GM12864 (cell line): ENCODE measurements around the gene B4GALT5.
"Not testable (repeated sequence)": the region's sequence is repeated elsewhere in the genome, so short reads cannot be mapped to it uniquely, and the experiment has no call there.

ENCODE experiments used
- DNase-seq: peaks from one replicate; pipeline ENCODE4 v3.0.0-alpha.2; 2011; ENCODE audit warnings: low read depth
- H3K4me3 ChIP-seq: 2 replicates; pipeline ENCODE4 v1.5.1; 2011; ENCODE audit warnings: mild to moderate bottlenecking, low read depth, low read length, control low read depth
- TF ChIP-seq, protein P1 (sequence below): IDR thresholded peaks from 2 replicates; pipeline ENCODE4 v1.5.1; 2011; ENCODE audit warnings: low read depth, mild to moderate bottlenecking, moderate library complexity, low read length, control low read depth, inconsistent platforms; ENCODE audit errors: missing control alignments

B4GALT5 gene

DNA sequence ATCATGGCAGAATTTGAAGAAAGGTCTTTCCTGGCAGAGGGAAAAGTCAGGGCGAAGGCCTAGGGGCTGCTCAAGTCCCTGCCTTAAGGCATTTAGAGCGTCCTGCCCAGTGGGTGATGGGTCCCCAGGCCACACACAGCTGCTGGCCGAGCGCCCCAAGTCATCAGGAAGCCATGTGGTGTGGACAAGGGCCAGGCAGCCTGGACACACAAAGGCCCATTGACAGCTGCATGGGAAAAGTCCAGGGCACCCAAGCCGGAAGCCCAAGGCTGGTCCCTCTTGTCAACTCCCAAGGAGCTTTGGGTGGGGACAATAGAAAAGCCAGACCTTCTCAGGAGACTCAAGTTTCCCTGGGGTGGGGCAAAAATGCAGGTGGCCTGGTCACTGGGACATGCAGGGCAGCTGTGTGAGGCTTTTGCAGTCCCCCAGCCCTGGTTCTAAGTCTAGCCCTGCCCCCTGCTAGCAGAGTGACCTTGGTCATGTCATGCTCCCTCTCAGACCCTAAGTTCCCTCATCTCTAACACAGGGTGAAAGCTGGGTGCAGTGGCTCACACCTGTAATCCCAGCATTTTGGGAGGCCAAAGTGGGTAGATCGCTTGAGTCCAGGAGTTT, 101.4 kb downstream of the B4GALT5 start:
- no peak overlapping the region for H3K4me3 ChIP-seq
- TF ChIP-seq, protein P1, sequence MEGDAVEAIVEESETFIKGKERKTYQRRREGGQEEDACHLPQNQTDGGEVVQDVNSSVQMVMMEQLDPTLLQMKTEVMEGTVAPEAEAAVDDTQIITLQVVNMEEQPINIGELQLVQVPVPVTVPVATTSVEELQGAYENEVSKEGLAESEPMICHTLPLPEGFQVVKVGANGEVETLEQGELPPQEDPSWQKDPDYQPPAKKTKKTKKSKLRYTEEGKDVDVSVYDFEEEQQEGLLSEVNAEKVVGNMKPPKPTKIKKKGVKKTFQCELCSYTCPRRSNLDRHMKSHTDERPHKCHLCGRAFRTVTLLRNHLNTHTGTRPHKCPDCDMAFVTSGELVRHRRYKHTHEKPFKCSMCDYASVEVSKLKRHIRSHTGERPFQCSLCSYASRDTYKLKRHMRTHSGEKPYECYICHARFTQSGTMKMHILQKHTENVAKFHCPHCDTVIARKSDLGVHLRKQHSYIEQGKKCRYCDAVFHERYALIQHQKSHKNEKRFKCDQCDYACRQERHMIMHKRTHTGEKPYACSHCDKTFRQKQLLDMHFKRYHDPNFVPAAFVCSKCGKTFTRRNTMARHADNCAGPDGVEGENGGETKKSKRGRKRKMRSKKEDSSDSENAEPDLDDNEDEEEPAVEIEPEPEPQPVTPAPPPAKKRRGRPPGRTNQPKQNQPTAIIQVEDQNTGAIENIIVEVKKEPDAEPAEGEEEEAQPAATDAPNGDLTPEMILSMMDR = no peak
- DNase-seq = no peak

DNA sequence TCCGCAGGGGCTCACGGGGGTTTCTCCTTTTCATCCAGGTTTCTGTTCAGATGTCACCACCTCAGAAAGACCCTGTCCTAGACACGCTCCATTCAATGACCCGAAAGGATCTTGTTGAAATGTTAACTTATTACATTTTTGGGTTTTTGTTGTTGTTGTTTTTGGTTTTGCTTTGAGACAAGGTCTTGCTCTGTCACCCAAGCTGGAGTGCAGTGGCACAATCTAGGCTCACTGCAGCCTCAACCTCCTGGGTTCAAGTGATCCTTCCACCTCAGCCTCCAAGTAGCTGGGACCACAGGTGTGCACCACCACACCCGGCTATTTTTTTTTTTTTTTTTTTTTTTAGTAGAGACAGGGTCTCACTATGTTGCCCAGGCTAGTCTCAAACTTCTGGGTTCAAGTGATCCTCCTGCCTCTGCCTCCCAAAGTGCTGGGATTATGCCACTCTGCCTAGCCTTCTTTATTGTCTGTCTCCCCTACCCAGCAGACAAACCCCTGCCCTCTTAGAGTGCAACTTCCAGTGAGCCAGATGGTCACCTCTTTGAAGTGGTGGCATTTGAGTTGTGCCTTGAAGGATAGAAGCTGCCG, 102.0 kb downstream of the B4GALT5 start:
- peak overlapping the region; percentile 22; the same call in 1 of the 2 replicates for H3K4me3 ChIP-seq
- not testable (repeated sequence) for DNase-seq

DNA sequence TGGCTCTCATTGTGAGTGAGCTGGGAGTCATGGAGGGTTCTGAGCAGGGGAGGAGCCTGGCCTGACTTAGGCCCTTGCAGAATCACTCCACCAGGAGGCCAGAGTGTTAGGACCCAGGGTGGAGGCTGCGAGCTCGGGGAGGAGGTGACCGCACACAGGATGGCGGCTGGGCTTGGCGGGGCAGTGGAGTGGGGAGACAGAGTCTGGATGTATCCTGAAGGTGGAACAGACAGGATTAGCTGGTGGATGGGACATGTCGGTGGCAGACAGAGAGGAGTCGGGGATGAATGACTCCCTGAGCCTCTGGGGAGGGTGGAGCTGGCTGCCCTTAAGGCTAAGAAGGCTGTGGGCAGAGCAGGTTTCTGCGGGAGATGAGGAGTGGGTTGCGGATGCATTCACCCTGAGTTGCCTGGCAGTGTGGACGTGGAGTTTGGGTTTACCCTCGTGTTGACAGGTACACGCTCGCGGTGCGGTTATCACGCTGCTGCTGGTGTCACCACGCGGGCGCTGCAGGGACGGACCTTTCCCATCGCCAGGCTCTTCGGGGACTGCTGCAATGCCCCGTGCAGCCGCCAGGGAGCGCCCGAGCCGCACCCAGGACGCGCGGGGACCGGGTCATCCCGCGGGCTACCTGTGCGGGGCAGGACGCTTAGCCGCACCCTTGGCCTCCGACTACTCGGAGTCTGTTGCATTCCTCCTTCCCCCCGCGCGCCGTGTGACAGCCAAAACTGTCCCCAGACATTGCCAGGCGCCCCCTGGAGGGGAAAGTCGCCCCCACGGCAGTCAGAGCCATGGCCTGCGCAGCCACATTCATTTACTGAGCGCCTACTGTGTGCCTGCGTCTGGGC, 102.8 kb downstream of the B4GALT5 start:
- TF ChIP-seq, protein P1 = peak; percentile 98
- H3K4me3 ChIP-seq = peak overlapping the region; percentile 22

DNA sequence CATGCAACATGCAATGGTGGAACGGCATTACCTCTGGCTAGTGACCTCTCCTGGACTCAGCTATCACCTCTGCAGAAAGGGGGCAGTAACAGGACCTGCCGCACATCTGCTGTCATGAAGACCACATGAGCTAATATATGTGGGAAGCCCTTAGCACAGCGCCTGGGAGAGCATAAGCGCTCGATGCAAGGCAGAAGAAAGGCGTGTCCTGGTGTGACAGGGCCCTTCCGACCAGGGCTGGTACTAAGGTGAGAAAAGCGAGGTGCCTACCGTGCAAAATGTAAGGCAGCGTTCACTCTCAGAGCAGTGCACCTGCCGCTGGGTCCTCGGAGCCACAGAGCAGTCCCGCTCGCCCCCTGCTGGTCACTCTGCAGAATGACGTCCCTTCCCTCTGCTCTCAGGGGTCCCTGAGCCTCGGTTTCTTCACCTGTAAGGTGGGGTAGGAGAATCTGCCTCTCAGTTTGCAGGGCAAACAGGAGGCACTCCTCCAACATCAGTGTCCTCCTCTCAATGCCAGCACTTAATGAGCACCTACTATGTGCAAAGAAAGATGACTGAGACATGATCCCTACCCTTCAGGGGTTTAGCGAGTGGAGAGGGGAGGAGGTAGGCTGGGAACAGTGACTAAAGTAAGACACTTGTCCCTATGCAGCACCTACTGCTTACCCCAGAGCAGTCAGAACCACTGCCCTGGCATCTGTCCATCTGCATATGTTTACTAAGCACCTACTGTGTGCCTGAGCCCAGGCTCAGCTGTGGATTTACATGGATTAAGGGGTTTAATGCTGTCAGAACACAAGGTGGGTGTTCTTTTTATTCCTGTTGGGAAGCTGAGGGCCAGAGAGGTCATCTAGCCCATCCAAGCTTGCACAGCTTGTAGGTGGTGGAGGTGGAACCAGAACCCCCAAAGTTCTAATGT, 104.7 kb downstream of the B4GALT5 start:
- DNase-seq = no peak
- TF ChIP-seq, protein P1 = peak; percentile 99
- H3K4me3 ChIP-seq = no peak overlapping the region; the same call in 1 of the 2 replicates

More for the DNA sequence above, 102.8 kb downstream of the B4GALT5 start:
- DNase-seq = no peak

DNA sequence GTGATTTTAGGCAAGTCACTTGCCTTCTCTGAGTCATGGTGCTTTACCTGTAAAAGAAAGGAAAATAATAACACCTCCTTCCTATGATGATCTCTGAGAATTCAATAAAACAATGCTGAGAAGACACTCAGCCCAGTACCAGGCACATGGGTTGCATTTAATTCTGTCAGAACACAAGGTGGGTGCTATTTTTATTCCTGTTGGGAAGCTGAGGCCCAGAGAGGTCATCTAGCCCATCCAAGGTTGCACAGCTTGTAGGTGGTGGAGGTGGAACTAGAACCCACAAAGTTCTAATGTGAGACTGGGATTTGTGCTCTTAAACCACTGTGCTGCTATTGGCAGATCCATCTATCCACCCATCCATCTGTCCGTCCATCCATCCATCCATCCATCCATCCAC, 106.1 kb downstream of the B4GALT5 start:
- no peak for DNase-seq
- TF ChIP-seq, protein P1 = no peak
- H3K4me3 ChIP-seq = no peak overlapping the region

DNA sequence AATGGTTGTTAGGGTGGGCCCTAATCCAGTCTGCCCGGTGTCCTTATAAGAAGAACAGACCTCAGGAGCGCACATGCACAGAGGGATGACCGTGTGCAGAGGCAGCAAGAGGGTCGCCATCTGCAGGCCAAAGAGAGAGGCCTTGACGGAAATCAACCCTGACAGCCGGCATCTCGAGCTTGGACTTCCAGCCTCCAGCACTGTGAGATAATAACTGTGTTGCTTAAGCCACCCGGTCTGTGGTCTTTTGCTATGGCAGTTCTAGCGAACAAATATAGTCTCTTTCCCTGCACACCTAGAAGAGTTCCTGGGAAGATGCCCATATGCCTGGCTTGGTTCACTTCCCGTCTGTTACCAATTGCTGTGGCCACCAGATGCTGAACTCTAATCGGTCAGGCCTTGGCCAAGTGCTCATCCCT, 110.5 kb downstream of the B4GALT5 start:
- DNase-seq = no peak
- H3K4me3 ChIP-seq = no peak overlapping the region
- TF ChIP-seq, protein P1 = peak; percentile 21
